T-helper 17 cell (primary cell): ENCODE measurements around the gene PDPK1. TPM values are rescaled to one million over a fixed set of nuclear protein-coding genes. Genes with fewer than 3 reads are reported as not detected.
"Not testable (repeated sequence)": the region's sequence is repeated elsewhere in the genome, so short reads cannot be mapped to it uniquely, and the experiment has no call there.

ENCODE experiments used
- ATAC-seq: fragments of 150-1000 bp; cut with Tn5 transposase; 2 replicates; pipeline ENCODE4 v1.10.0; 2021; ENCODE audit warnings: mild to moderate bottlenecking, moderate library complexity
- DNase-seq, 3 donors: peaks; one replicate each; pipeline versions ENCODE4 v3.0.0 to v3.0.0-alpha.2; 2020 to 2021
- H3K9me3 ChIP-seq: one replicate; pipeline ENCODE4 v1.7.0; 2013; ENCODE audit warnings: low read length, mild to moderate bottlenecking; ENCODE audit not compliant: control insufficient read depth, poor library complexity, severe bottlenecking
- H3K27ac Mint-ChIP-seq: one replicate; pipeline ENCODE4 v1.8.0; 2022; ENCODE audit warnings: mild to moderate bottlenecking, moderate library complexity, mixed read lengths
- H3K27me3 Mint-ChIP-seq: one replicate; pipeline ENCODE4 v1.8.0; 2022; ENCODE audit warnings: mixed read lengths
- H3K36me3 Mint-ChIP-seq: one replicate; pipeline ENCODE4 v1.8.0; 2022; ENCODE audit warnings: low read depth, mixed read lengths
- H3K4me1 Mint-ChIP-seq: one replicate; pipeline ENCODE4 v1.8.0; 2022; ENCODE audit warnings: mild to moderate bottlenecking, mixed read lengths
- H3K4me3 Mint-ChIP-seq: one replicate; pipeline ENCODE4 v1.8.0; 2022; ENCODE audit warnings: mild to moderate bottlenecking, moderate library complexity, mixed read lengths
- total RNA-seq, 4 donors: library from RNA in 2 of 4; stranded (reverse) in 2 of 4; gene quantifications; one replicate each; pipeline ENCODE4 v1.2.3 and lab custom pipeline; 2022 to 2026

Gene PDPK1
- total RNA-seq, 2 donors from 2014 or later, result 65.5 to 69.7 TPM

DNA sequence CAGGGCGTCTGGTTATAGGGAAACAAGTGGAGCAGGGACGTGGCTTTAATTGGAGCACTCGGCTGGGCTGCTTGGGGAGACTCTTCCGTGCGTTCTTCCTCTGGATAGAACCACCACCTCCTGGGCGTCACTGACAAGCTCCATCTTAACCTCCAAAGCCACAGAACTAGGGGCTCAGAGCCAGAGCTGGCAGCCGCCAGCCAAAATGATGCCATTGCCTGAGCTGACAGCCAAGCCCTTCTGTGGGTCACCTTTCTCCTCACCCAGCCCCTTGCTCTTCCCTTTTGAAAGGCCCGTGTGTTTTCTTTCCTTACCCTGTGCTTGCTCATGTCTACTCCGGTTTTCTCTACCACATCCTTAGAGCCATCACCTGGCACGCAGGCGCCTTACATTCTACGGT lies 62.0 kb downstream of the PDPK1 start:
- H3K27ac Mint-ChIP-seq, ATAC-seq, H3K27me3 Mint-ChIP-seq, H3K9me3 ChIP-seq, H3K4me3 Mint-ChIP-seq, DNase-seq, H3K36me3 Mint-ChIP-seq: not testable (repeated sequence)
- peaks cover 11% of the 10 kb centered on the region for H3K4me1 Mint-ChIP-seq

DNA sequence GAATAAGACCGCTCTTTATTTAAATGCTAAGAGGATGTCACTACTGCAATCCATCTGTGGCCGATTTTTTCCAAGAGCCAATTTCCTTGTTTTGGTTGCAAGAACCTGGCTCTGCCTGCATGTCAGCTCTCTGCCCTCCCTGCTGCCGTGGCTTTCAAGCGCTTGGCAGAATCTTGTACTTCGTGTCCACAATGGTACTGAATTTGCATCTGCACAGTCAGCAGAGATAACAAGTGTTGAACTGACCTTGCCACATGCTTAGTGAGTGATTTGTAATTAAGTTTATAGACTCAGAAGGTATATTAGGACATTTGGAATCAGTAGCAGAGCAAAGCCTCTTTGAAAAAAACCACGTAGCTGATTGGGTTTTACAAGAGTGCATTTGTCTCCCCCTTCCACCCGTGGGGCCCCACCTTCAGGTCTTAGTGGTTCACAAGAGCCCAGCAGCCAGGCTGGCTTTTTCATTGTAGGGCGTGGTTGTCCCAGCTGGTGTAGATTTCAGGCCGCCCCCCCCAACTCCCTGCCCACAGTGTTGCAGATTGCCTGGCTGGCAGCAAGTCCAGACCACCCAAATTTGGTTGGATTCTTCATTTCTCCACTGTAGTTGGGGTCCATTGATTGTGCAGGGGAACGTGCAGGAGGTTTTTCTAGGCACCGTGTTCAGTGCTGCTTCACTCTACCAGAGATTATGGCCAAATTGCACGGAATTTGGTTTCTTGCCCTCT lies 63.6 kb downstream of the PDPK1 start:
- ATAC-seq, H3K27me3 Mint-ChIP-seq, H3K4me3 Mint-ChIP-seq, DNase-seq, H3K27ac Mint-ChIP-seq, H3K9me3 ChIP-seq, H3K36me3 Mint-ChIP-seq: not testable (repeated sequence)
- H3K4me1 Mint-ChIP-seq, result peaks cover 14% of the 10 kb centered on the region

DNA sequence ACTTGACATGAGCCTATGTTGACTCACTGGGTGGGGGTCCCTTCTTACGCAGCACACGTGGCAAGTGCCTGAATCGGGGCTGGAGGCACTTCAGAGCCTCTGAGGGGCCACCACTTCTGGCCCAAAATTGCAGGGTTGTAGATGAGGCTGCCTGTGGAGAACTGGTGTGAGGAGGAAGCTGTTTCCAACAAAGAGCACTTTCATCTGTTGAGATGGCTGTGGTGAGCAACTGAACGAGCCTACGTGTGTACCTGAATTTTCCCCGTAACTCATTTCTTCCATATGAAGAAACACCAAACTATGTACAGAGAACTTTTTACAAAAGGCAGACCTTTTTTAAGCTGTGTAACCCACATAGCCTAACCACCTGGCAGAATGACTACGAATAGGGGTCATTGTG lies 64.4 kb downstream of the PDPK1 start:
- ATAC-seq, H3K27me3 Mint-ChIP-seq, DNase-seq, H3K4me3 Mint-ChIP-seq, H3K36me3 Mint-ChIP-seq, H3K27ac Mint-ChIP-seq, H3K9me3 ChIP-seq: not testable (repeated sequence)
- peaks cover 14% of the 10 kb centered on the region for H3K4me1 Mint-ChIP-seq

DNA sequence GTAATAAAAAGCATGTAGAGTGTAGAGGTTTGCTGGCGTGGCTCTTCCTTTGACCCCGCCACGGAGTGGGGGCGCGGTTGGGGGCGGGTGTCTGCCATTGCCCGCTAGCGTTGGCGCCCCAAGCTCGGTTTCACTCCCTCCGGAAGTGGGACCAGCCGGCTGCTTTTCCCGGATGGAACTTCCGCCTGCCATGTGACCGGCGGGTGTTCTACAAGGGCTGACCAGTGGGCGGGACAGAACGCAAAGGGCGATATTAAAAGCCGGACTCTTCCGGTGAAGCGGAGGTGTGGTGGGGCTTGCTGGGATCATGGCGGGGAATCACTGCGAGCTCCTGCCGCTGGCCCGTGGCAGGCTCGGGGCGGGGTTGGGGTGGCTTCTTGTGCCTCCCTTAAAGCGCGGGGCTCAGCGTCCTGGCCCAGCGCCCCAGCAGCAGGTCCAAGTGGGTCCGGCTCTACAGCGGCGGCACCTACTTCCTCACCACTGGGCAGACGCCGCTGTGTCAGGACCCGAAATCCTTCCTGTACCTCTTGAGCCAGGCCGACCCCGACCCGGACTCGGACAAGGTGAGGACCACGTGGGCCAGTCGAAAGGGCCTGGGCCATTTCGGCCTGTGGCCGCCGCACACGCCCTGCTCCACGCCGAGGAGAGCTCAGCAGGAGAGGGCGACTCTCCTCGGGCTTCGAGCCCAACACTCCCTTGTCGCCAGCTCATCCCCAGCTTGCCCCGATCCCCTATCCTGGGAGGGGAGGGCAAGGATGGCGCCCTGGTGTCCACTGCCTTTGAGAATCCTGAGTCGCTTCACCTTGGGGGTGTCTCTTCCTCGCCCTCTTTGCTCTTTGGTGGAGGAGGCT lies 65.6 kb downstream of the PDPK1 start:
- DNase-seq (peak; percentile 36 to 57 (median 44)), ATAC-seq (peak; percentile 58)
- H3K27ac Mint-ChIP-seq, result peak overlapping the region; percentile 93
- no peaks in the 10 kb centered on the region for H3K27me3 Mint-ChIP-seq
- H3K9me3 ChIP-seq, result no peaks in the 10 kb centered on the region
- H3K4me1 Mint-ChIP-seq, result peaks cover 20% of the 10 kb centered on the region
- no peaks in the 10 kb centered on the region for H3K36me3 Mint-ChIP-seq
- H3K4me3 Mint-ChIP-seq, result peak overlapping the region; percentile 97

DNA sequence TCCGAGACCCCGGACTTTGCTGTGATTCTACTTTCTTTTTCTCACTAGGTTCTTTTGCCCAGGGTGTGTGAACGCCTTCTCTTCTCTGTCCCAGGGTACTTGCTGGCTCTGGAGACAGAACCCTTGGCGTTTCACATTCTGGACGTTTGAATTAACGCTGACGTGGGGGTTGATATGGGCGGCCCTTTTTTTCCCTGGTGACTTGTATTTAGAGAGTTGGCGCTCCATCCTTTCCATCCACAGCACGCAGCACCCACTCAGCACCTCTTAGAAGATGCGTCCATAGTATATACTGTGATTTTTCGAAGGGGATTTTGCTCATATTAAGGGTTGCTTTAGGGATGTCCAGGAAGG lies 66.2 kb downstream of the PDPK1 start:
- peak; percentile 14 for ATAC-seq
- H3K27ac Mint-ChIP-seq, result peak overlapping the region; percentile 93
- peak overlapping the region; percentile 97 for H3K4me3 Mint-ChIP-seq
- not testable (repeated sequence) for H3K36me3 Mint-ChIP-seq, H3K9me3 ChIP-seq, DNase-seq, H3K27me3 Mint-ChIP-seq
- H3K4me1 Mint-ChIP-seq, result peaks cover 20% of the 10 kb centered on the region

DNA sequence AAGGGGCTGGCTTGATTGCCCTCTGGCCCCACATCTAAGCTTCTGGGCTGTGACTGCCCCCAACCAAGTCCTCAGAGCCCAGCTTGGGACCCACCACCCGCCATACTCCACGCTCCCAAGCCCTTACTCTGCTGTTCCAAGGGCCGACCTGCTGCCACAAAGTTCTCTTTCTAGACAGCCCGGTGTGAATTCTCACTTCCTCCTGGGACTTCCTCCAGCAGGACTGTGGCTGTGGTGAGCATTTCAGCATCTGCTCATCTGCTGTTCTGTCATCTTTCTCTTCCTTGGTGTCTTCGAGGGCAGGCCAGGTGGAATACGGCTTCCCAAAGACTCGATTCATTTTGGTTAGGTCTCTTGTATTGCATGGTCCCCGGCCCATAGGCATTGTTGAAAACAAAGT lies 69.0 kb downstream of the PDPK1 start:
- ATAC-seq, result peak; percentile 31
- H3K4me3 Mint-ChIP-seq, H3K27me3 Mint-ChIP-seq, H3K36me3 Mint-ChIP-seq, H3K9me3 ChIP-seq, H3K27ac Mint-ChIP-seq, DNase-seq: not testable (repeated sequence)
- H3K4me1 Mint-ChIP-seq, result peaks cover 23% of the 10 kb centered on the region

DNA sequence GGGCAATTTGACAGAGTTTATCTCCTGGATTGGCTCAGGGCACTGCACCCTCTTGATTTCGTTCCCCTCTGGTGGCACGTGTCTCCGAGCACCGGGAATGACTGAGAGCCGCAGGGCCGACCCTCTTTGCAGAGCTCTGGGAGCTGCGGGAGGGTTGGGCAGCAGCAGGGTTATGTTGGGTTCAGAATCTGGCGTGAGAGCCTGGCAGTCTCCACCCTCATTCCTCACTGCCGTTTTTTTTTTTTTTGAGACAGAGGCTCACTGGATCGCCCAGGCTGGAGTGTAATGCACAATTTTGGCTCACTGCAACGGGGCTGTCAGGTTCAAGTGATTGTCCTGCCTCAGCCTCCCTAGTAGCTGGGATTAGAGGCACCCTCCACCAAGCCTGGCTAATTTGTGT lies 71.5 kb downstream of the PDPK1 start:
- not testable (repeated sequence) for H3K36me3 Mint-ChIP-seq, H3K4me3 Mint-ChIP-seq, H3K27ac Mint-ChIP-seq, DNase-seq, H3K9me3 ChIP-seq, ATAC-seq, H3K27me3 Mint-ChIP-seq
- peaks cover 12% of the 10 kb centered on the region for H3K4me1 Mint-ChIP-seq

DNA sequence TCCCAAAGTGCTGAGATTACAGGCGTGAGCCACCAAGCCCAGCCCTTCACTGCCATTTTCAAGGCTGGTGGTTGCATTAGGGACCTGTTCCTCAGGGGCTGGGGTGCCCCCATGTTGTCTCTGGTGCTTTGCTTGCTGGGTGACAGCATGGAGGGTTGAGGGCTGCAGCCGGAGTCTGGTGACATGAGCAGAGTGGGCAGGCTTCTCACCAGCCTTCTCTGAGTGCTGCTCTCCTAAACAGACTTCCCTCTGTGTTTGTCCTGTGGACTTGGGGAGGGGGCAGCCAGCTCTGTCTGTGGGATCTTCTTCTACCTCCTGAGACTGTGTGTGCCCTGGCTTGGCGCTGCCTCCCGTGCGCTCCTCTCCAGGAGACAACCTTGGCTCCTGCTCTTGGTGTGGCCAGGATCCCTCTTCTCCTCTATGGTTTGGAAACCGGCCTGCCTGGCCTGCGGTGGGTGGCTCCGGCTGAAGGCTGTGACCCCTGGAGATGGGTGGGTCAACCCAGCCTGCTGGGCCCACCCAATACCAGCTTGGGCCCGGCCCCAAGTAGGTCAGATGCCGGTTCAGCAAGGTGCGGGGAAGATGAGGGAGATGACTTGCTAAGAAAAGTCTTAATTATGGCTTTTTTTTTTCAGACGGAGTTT lies 72.1 kb downstream of the PDPK1 start:
- ATAC-seq, result no peak
- no peak overlapping the region for H3K4me3 Mint-ChIP-seq
- no peaks in the 10 kb centered on the region for H3K36me3 Mint-ChIP-seq
- DNase-seq, result no peak
- H3K4me1 Mint-ChIP-seq, result peaks cover 12% of the 10 kb centered on the region
- H3K9me3 ChIP-seq, result no peaks in the 10 kb centered on the region
- no peak overlapping the region for H3K27ac Mint-ChIP-seq
- no peaks in the 10 kb centered on the region for H3K27me3 Mint-ChIP-seq

DNA sequence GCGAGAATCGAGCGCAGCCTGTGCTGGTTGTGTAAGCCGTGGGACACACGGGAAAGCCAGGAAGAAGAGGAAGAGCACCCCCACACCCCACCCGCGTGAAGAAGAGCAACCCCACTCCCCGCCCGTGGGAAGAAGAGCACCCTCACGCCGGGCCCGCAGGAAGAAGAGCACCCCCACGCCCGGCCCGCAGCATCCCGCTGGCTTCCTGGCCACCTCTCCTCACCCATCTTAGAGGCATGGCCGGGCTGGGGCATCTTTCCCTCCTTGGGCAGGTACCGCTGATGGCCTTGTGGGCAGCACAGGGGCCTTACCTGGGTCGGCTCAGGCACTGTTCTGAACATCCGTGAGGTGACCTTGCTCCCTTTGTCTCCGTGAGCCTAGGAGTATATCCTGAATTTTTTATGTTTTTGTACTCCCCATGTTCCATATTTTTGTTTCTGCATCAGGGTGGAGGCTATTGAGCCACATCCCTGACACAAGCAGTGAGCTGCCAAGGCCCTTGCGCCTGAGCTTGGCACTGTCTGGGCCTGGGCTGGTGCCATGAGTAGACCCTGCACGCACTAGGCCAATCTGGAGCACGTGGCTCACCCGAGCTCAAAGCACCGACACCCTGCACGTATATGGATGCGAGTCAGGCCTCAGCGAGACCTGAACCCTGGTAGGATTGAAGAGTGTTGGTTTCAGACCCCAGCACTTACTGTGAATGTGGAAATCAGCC lies 73.1 kb downstream of the PDPK1 start:
- no peaks in the 10 kb centered on the region for H3K9me3 ChIP-seq
- ATAC-seq, result no peak
- H3K4me1 Mint-ChIP-seq, result peaks cover 9% of the 10 kb centered on the region
- no peak overlapping the region for H3K4me3 Mint-ChIP-seq
- DNase-seq, result no peak
- no peaks in the 10 kb centered on the region for H3K36me3 Mint-ChIP-seq
- H3K27ac Mint-ChIP-seq, result peak overlapping the region; percentile 21
- H3K27me3 Mint-ChIP-seq, result no peaks in the 10 kb centered on the region

DNA sequence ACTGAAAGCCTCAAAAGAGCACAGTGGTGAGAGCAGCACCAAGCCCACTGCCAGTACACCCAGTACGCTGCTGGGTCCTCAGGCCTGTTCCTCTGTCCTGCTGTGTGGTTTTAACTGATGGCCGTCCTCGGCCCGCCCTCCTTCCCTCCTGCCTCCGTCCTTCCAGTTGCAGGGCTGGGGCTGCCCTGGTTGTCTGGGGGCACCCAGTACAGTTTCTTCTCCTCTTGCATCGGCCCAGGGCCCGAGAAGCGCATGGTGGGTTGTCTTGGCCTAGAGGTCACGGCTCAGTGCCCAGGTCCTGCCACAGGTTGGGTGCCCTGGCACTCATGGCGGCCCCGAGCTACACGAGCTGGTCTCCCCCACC lies 73.7 kb downstream of the PDPK1 start:
- DNase-seq (no peak), ATAC-seq (no peak)
- Mint-ChIP-seq H3K27me3 (no peaks in the 10 kb centered on the region), H3K4me1 (peaks cover 9% of the 10 kb centered on the region), H3K27ac (no peak overlapping the region), H3K36me3 (no peaks in the 10 kb centered on the region), H3K4me3 (no peak overlapping the region)
- H3K9me3 ChIP-seq, result no peaks in the 10 kb centered on the region

DNA sequence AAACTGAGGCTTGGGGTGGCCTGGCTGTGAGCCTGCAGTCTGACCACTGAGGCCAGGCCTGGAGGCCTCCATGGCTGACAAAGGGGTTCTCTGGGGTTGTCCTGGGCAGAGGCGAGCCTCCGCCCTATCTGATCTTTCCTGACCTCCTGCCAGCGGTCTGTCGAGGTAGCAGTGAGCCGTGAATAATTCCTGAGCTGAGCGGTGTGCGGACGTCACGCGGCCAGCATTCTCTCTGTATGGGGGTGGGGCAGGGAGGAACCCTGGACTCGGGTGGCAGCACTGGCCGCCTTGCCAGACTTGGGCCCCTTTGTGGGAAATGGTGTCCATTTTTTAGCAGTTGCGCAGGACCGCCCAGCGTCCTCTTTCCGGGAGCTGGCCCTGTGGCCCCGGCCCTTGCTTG lies 74.1 kb downstream of the PDPK1 start:
- H3K9me3 ChIP-seq, H3K27ac Mint-ChIP-seq, H3K36me3 Mint-ChIP-seq, H3K27me3 Mint-ChIP-seq, H3K4me3 Mint-ChIP-seq, DNase-seq, ATAC-seq, H3K4me1 Mint-ChIP-seq: not testable (repeated sequence)

DNA sequence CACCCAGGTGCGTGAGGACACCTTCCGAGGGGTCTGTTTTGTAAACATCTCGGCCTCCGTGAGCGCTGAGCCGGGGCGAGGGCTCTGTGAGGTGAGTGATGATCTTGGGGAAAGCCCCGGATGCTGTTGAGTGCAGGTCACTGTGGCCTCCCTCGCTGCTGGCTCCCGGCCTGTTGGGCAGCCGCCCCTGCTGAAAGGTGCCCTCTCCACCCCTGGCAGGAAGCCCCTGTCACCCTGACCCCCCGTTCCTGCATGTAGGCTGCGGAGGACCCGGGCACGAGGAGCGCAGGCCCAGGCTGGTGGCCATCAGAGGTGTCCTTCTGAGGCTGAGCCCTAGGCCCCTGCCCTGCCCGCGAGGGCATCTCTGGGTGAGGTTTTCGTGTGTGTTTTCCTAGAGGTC lies 75.4 kb downstream of the PDPK1 start:
- not testable (repeated sequence) for H3K36me3 Mint-ChIP-seq, H3K4me1 Mint-ChIP-seq, H3K27me3 Mint-ChIP-seq, ATAC-seq, H3K4me3 Mint-ChIP-seq, DNase-seq, H3K27ac Mint-ChIP-seq, H3K9me3 ChIP-seq

DNA sequence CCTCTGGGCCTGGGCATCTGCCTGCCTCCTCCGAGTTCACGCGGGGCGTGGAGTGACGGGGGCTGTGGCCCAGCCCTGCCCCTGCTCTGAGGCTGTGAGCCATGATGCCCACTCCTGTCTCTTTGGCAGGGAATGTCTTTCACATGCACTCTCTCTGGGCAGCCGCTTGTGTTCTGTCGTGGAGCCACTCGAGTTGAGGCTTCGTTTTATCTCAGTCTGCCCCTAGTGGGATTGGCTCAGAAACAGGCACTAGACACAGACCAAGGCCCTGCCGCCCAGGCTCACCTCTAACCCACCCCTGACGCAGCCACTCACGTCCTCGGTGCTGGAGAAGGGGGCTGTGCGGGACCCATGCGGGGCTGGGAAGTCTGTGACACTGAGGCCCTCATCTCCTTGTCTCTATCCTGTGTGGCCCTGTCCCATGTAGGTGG lies 77.0 kb downstream of the PDPK1 start:
- DNase-seq, result no peak

More for the DNA sequence above, 77.0 kb downstream of the PDPK1 start:
- Mint-ChIP-seq H3K36me3 (no peaks in the 10 kb centered on the region), H3K4me1 (peaks cover 3% of the 10 kb centered on the region), H3K4me3 (no peak overlapping the region), H3K27me3 (no peaks in the 10 kb centered on the region), H3K27ac (no peak overlapping the region)
- H3K9me3 ChIP-seq, result no peaks in the 10 kb centered on the region
- ATAC-seq, result no peak
